Glutamatergic neuron (in vitro differentiated cells): ENCODE results near the gene MRPL11. TPM values are rescaled to one million over a fixed set of nuclear protein-coding genes. Genes with fewer than 3 reads are reported as not detected.
"Not testable (repeated sequence)": the region's sequence is repeated elsewhere in the genome, so short reads cannot be mapped to it uniquely, and the experiment has no call there.

Experiments used
- DNase-seq: peaks from one replicate; pipeline ENCODE4 v3.0.0; 2022
- H3K27ac Mint-ChIP-seq: one replicate; pipeline ENCODE4 v1.8.0; 2020; ENCODE audit warnings: mild to moderate bottlenecking, mixed read lengths, inconsistent platforms; ENCODE audit not compliant: unreplicated experiment
- H3K27me3 Mint-ChIP-seq: one replicate; pipeline ENCODE4 v1.8.0; 2020; ENCODE audit warnings: mild to moderate bottlenecking, moderate library complexity, mixed read lengths, inconsistent platforms; ENCODE audit not compliant: unreplicated experiment
- H3K36me3 Mint-ChIP-seq: one replicate; pipeline ENCODE4 v1.8.0; 2020; ENCODE audit warnings: mild to moderate bottlenecking, mixed read lengths, inconsistent platforms; ENCODE audit not compliant: unreplicated experiment
- H3K4me1 Mint-ChIP-seq: one replicate; pipeline ENCODE4 v1.8.0; 2020; ENCODE audit warnings: mild to moderate bottlenecking, low read depth, mixed read lengths, inconsistent platforms; ENCODE audit not compliant: unreplicated experiment
- H3K4me3 Mint-ChIP-seq: one replicate; pipeline ENCODE4 v1.8.0; 2020; ENCODE audit warnings: mild to moderate bottlenecking, mixed read lengths, inconsistent platforms; ENCODE audit not compliant: unreplicated experiment
- H3K9me3 Mint-ChIP-seq: one replicate; pipeline ENCODE4 v1.8.0; 2020; ENCODE audit warnings: mild to moderate bottlenecking, moderate library complexity, mixed read lengths, inconsistent platforms; ENCODE audit not compliant: unreplicated experiment
- CTCF ChIP-seq: fragments of 200-600 bp; sonication (generic); IDR thresholded peaks from one replicate; pipeline ENCODE4 v1.5.0; 2021; ENCODE audit not compliant: partially characterized antibody, unreplicated experiment
- total RNA-seq: library from RNA; stranded (reverse); fragmentation: NEBNext Ultra II Directional; extraction: Animal tissue kit (Norgen Biotek cat#: 25700); gene quantifications from one replicate; pipeline ENCODE4 v1.2.1, GENCODE V29; 2021; ENCODE audit not compliant: unreplicated experiment

Gene MRPL11
- total RNA-seq, 1 donor from 2014 or later, result 27.5 TPM

- peak; percentile 44 for TF ChIP-seq CTCF
- peaks cover 7% of the 10 kb centered on the region for H3K9me3 Mint-ChIP-seq
- peak overlapping the region; percentile 87 for H3K4me3 Mint-ChIP-seq
- no peaks in the 10 kb centered on the region for H3K36me3 Mint-ChIP-seq
- peak overlapping the region; percentile 80 for H3K27ac Mint-ChIP-seq
- peak; percentile 70 for DNase-seq
- H3K27me3 Mint-ChIP-seq, result peaks cover 7% of the 10 kb centered on the region
- H3K4me1 Mint-ChIP-seq, result peaks cover 8% of the 10 kb centered on the region
These were observed 28.5 kb upstream of the MRPL11 start for GRCh38 chr11:66467034-66467659.

- peak within 1 kb of the TSS; percentile 80 for H3K27ac Mint-ChIP-seq
- H3K27me3 Mint-ChIP-seq, result peaks cover 7% of the 10 kb centered on the region
- H3K4me1 Mint-ChIP-seq, result peaks cover 8% of the 10 kb centered on the region
- TF ChIP-seq CTCF, result no peak
- peak; percentile 96 for DNase-seq
- peaks cover 7% of the 10 kb centered on the region for H3K9me3 Mint-ChIP-seq
- H3K36me3 Mint-ChIP-seq, result no peaks in the 10 kb centered on the region
- peak within 1 kb of the TSS; percentile 87 for H3K4me3 Mint-ChIP-seq
These were observed 27.8 kb upstream of the MRPL11 start, which contains the start of gene PELI3 for GRCh38 chr11:66466225-66467033. PELI3 (plus strand) TSS chr11:66466905; CDS start chr11:66468129, 1,224 bp downstream.

GRCh38 chr11:66465373-66466224 is 27.0 kb upstream of the MRPL11 start:
- peaks cover 3% of the 10 kb centered on the region for H3K27me3 Mint-ChIP-seq
- H3K36me3 Mint-ChIP-seq, result no peaks in the 10 kb centered on the region
- H3K9me3 Mint-ChIP-seq, result peaks cover 7% of the 10 kb centered on the region

GRCh38 chr11:66464916-66465315 is 26.3 kb upstream of the MRPL11 start:
- Mint-ChIP-seq H3K27me3 (peaks cover 3% of the 10 kb centered on the region), H3K4me3 (no peak overlapping the region)
- no peak for TF ChIP-seq CTCF

More at GRCh38 chr11:66465373-66466224, 27.0 kb upstream of the MRPL11 start:
- no peak for TF ChIP-seq CTCF
- Mint-ChIP-seq H3K4me1 (peaks cover 8% of the 10 kb centered on the region), H3K27ac (no peak overlapping the region), H3K4me3 (peak overlapping the region; percentile 85)
- no peak for DNase-seq

GRCh38 chr11:66464116-66464515 is 25.5 kb upstream of the MRPL11 start:
- not testable (repeated sequence) for DNase-seq, H3K9me3 Mint-ChIP-seq, H3K27ac Mint-ChIP-seq, H3K4me3 Mint-ChIP-seq, H3K4me1 Mint-ChIP-seq, H3K36me3 Mint-ChIP-seq, H3K27me3 Mint-ChIP-seq

More at GRCh38 chr11:66464916-66465315, 26.3 kb upstream of the MRPL11 start:
- Mint-ChIP-seq H3K9me3 (peaks cover 7% of the 10 kb centered on the region), H3K36me3 (no peaks in the 10 kb centered on the region), H3K27ac (no peak overlapping the region), H3K4me1 (peaks cover 5% of the 10 kb centered on the region)
- no peak for DNase-seq
